OCI-LY7 (cell line): ENCODE data around the gene FLAD1.

Experiments
- CTCF ChIP-seq: fragments of 200-600 bp; sonication (generic); conservative IDR thresholded peaks from 2 replicates; pipeline ENCODE4 v1.5.1; 2014; ENCODE audit warnings: mild to moderate bottlenecking, antibody characterized with exemption, low read length, moderate library complexity, mixed read lengths
- EZH2phosphoT487 ChIP-seq: fragments of 200-600 bp; sonication (generic); IDR thresholded peaks from 2 replicates; pipeline ENCODE4 v1.6.1; 2018; ENCODE audit warnings: low read depth, borderline replicate concordance, mild to moderate bottlenecking, mixed run types, antibody characterized with exemption, low read length, moderate library complexity, mixed read lengths

GRCh38 chr1:155015527-155016230, 32.5 kb downstream of the FLAD1 start:
- TF ChIP-seq CTCF (no peak), EZH2phosphoT487 (no peak)
